ENCODE measurements around the gene NDUFAF8.

The NDUFAF8 gene

DNA sequence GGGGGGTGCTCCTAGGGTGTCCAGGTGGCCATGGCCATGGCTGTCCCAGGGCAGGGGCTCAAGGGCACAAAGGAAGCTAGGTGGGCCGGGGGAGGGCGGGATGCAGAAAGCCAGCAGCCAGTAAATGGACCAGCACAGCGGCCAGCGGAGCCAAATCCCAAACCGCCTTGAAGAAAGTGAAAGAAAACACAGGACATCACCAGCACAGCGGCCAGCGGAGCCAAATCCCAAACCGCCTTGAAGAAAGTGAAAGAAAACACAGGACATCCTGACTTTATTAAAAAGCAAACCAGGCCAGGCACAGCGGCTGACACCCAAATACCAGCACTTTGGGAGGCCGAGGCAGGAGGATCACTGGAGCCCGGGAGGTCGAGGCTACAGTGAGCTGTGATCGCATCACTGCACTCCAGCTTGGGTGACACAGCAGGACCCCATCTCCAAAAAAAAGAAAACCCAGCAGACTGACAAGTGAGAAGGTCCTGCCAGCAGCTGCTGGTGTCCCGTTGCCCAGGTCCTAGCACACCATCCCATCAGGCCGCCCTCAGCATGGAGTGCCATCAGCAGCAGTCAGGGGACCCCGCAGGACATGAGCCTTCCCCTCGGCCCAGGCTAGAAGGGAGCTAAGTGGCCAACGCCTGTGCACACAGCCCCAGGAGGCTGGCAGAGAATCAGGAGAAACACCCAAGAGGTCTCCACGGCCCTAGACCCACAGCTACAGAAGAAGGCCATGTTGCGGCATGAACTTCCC is 39.0 kb downstream of the NDUFAF8 start:
- DNase-seq = no peak

- no peak for DNase-seq
These were observed 39.7 kb downstream of the NDUFAF8 start for GRCh38 chr17:81278831-81279230.

GRCh38 chr17:81279278-81280275 is 40.5 kb downstream of the NDUFAF8 start:
- no peak for DNase-seq

DNA sequence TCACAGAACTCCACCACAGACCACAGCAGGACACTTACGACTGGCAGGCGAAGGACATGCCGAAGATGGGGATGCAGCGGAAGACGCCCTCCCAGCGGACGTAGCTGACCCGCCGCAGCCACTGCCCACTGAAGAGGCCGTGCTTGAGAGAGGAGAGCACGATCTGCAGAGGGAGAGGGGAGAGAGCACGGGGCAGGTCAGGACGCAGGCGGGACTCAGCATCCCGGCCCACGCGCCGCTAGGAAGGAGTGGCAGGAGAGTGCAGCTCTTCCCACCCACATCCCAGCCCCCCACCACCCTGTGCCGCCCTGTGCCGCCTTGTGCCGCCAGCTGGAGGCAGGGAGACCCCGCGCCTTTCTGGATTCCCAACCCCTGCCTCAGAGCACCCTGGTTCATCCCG is 41.5 kb downstream of the NDUFAF8 start:
- no peak for DNase-seq

GRCh38 chr17:81282141-81282540 is 43.0 kb downstream of the NDUFAF8 start:
- DNase-seq = no peak

DNA sequence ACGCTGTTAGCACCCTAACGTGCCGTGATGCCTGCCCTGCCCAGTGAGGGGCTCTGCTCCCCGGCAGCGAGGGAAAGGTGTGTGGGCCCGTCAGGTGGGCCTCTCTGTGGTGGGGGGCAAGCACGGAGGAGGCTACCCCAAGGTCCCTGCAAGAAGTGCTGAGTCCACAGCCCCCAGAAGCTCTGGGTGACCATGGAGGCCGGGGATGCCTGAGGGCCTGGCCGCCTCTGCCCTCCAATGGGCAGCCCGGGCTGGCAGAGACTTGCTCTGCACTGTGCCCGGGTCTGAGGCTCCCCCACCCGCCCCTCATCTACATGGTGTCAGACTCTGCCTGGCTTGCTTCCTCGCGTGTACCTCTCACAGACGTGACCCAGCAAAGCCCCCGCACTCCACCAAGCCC is 43.8 kb downstream of the NDUFAF8 start:
- DNase-seq = no peak

DNA sequence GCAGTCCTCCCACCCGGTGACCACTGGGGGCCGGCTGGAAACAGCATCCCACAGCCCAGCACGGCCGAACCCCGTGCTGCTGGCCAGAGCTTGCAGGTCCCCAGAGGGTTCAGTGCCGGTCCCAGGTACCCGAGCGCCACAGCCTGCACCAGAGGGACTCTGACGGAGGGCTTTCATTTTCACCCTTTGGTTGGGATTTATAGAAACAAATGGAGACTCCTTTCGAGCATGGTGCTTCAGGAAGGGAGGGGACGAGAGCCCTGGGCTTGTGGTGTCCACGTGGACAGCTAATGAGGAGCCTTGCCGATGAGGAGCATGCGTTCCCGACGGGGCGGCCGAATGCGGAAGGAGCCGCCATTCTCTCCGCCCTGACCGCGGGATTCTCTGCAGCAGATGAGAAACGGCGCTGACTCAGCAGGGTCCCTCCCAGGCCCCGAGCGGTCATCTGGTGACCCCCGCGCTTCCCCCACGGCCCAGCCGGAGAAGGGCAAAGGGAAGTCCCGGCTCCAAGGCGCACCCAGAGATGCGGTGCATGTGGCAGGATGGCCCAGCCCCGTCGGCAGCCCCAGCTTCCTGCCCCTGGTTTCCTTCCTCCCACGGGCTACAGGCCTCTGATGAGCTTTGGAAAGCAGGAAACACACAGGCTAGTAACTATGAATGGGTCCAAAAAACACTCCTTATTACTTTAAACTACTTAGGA is 46.2 kb downstream of the NDUFAF8 start:
- DNase-seq = no peak

DNA sequence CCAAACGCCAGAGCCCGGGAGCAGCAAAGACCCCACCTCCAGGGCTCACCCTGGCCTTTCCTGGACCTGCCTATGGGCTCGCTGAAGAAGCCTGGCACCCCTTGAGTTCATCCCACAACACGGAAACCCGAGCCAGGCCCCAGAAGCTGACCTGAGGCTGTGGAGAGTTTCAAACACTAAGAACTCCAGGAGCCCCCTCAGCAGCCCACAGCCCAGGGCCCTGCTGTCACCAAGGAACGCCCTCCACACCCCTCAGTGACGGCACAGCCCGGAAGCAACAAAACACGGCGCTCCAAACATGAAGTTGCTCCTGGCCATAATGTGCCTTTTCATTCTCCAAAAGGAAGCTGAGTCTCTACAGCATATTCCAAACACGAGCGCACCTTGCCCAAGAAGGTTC is 46.8 kb downstream of the NDUFAF8 start:
- no peak for DNase-seq

DNA sequence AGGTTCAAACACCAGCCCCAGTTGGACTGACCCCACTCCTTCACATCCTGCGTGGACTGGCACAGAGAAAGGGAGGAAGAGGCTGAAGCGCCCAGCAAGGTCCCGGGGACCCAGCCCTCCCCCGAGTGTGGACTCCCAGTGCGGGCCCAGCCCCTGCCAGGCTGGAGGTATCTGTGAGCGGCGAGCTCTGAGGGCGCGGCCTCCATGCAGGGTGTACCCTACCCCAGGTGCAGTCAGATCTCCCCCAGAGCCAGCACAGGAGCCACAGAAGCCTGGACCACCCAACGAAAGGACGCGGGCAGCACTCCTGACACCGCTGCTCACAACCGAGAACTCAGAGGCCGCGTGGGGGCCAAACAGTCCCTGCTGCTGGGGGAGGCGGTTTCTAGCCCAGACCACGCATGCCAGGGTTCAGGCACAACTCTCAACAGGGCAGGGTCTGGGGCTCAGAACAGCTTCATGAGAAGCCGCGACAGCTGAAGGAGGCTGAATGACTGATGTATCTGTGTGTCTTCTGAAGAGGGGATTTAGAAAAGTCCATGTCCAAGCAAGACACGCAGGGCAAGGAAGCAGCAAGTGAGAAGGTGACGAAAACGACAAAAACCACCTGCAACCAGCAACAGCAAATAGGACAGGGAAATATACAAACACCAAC is 47.5 kb downstream of the NDUFAF8 start:
- DNase-seq = no peak

DNA sequence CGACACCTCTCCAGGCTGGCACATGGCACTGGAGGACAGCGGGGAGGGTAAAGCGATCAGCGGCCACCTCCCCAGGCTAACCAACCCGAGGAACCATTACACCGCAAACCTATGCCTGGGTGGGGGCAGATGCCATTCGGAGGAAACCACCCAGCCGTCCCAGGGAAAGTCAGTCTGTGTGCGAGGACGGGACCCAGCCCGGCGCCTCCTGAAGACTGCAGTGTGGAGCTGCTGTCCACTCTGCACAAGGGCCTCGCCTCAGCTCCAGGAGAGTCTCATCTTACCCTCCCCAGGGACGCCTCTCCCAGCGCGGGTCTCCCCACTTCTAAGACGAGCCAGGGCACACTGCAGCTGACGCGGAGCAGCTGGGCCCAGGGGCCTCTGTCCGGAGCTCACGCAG is 48.0 kb downstream of the NDUFAF8 start:
- no peak for DNase-seq

DNA sequence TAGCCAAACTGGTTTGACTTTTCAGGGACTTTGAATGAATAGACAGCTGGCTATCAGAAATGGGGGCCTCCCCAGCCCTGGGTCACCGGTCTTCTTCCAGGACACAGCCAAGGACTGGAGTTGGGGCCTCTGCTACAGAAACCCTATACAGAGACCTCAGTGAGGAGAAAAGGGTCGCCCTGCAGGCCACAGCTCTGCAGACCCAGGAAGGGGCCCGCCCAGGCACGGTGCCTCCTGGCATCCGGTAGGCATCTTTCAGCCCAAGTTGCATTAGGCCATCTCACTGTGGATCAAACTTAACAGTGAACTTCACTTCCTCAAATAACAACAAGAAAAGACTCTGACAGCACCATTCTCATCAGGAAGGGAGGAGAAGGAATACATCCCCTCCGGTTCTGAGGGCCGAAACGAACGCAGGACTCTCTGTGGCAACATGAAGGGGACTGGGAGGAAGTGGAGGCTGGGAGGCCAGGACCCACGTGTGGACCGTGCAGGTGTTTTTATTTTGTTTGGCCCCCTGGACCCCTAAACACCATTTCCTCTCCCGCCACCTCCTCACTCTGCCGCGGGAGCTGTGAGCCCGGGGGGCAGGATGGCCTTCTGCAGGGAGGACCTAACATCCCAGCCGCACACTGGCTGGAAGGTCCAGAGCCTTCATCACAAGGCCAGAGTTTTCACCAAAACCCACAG is 48.8 kb downstream of the NDUFAF8 start:
- no peak for DNase-seq

DNA sequence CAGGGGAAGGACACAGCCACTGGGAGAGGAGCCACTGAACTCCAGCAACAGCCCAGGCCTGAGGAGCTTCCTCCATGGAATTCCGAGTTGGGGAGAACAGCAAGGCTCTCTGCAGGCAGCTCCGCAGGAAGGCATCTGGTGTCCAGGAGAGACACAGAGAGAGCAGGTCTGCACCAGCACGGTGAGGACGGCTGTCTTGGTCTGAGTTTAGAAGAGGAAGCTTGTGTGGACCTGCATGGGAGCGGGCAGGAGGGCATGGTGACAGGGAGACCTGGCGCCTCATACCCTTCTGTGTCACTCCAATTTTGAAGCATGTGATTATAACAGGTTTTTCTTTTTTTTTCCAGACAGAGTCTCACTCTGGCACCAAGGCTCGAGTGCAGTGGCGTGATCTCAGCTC is 49.6 kb downstream of the NDUFAF8 start:
- no peak for DNase-seq

GRCh38 chr17:81289627-81290026 is 50.5 kb downstream of the NDUFAF8 start:
- no peak for DNase-seq

- no peak for DNase-seq
These were observed 51.1 kb downstream of the NDUFAF8 start for GRCh38 chr17:81290230-81290629.
